GM19099 (cell line): ENCODE results near the gene EDIL3.

ENCODE experiments used
- POLR2A ChIP-seq: IDR thresholded peaks from 3 replicates; pipeline ENCODE4 v1.6.1; 2011; ENCODE audit warnings: low read depth; ENCODE audit not compliant: insufficient read length; ENCODE audit errors: extremely low read depth

The EDIL3 gene

DNA sequence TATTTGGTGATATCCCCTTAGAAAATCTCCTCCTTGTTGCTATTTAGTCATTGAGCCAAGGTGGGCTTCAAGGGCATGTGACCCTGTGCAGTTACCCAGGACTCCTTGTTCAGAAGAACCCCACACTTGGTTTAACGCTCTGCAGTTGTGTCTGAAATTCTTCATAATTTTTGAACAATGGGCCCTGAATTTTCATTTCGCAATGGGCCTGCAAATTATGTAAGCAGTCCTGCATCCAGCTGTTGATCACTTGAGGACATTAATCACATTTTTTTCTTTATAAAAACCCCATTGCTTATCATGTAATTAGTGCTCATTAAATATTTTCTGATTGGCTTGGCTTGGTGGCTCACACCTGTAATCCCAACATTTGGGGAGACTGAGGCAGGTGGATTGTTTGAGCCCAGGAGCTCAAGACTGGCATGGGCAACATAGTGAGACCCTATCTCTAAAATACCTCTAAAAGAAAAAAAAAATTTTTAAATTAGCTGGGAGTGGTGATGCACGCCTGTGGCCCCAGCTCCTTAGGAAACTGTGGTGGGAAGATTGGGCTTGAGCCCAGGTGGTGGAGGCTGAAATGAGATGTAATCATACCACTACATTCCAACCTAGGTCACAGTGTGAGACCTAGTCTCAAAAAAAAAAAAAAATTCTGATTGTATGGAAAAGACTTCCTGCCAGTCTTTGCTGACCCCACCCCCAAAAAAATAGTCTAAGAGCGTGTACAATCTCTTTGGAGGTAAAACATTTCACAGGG lies 469.8 kb downstream of the EDIL3 start:
- TF ChIP-seq POLR2A, result no peak

DNA sequence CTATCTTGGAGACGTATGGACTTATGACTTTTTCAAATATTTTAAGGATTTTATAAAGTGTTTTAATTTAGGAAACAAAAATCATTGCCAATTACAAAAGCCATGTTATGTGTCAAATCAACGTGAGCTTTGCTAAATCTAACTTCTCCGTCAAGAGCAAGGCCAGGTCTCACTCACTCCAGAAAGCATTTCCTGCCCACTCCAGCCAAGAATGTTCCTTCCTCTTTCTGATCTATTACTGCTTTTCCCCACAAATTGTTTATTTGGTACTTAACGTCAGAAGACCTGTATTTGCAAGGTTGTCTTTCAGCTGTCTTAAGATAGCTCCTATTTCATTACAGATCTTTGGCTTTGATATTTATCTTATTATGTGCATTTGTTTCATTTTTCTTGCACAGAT lies 470.5 kb downstream of the EDIL3 start:
- TF ChIP-seq POLR2A, result no peak

DNA sequence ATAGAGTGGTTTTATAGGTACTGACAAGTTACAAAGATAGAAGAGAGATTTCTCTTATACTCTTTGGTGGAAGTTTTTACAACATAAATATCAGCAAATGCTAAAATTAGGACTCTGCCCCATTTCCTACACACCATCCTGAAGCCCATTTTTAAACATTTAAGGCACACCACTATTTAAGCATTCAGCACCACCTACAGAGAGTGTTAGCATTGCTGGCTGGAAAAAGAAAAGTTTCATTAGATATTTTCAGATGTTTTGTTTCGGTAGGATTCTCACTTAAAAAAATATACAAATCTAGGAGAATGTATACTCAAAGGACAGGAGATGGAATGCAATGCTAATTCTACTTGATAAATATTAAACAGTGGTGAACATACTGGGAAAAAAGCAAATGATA lies 471.1 kb downstream of the EDIL3 start:
- TF ChIP-seq POLR2A, result no peak

DNA sequence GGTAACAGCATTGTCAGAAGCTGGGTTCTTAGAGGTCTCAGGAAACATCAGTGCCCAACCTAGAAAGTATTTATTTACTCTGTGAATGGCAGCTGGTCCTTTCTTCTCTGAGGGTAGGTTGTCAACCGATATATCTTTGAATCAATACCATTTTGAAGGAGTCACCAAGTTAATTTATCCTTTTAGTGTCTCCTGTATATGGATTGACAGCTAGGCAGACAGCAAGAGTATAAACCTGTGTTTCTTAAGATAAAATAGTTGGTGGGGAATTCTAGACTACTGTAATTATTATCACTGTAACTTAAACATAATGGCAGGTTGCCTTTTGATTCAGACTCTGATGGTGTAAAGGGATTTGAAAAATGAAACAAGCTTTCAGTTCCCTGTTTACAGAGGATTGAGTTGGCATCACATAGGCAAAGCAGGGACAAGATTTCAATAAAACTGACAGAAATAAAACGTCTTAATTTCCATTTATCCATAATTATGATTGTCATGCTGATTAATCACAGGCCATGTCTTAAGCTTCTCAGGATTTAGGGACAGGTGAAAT lies 473.2 kb downstream of the EDIL3 start:
- no peak for TF ChIP-seq POLR2A

DNA sequence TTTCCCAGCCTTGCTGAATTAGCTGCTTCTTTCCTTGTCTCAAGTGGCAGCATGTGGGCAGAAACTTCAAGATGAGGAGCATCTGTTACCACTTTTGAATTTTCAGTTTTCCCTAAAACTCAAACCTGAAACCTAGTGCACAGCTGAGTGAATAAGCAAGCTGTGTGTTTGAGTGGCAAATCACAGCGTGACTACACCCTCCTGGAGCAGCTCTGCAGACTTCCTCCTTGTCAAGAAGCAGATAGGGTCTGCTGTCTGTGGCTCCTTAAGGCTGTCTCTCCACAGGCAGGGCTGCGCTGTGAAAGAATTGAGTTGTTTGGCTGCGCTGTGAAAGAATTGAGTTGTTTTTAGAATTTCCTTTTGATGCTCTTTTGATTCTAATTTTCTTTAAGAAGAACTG lies 484.4 kb downstream of the EDIL3 start:
- no peak for TF ChIP-seq POLR2A

DNA sequence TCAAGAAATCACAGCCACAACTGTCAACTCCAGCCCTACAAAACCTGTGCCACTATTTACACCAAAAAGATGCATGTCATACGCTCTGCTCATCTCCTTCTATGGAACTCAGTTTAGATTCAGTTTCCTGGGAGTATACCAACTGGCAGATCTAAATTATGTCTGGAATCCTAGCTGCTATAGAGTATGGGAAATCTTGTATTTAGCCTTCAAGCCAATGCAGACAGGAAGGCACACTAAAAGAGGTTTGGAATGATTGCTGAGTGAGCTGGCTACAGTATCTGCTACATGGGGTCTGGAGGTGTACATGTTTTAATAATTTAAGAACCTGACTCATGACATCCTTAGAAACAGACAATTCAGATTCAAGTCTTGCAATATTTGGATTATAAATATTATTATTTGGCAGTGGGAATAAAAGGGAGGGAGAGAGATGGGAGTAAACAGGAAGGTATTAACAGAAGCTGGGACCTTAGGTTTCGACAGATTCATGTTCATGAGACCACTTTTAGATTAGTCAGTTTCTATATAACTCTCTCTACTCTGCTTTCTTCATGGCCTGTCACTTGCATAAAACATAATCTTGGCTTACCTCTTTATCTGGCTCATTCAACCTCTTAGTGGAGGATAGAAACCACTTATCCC lies 485.2 kb downstream of the EDIL3 start:
- TF ChIP-seq POLR2A, result no peak

DNA sequence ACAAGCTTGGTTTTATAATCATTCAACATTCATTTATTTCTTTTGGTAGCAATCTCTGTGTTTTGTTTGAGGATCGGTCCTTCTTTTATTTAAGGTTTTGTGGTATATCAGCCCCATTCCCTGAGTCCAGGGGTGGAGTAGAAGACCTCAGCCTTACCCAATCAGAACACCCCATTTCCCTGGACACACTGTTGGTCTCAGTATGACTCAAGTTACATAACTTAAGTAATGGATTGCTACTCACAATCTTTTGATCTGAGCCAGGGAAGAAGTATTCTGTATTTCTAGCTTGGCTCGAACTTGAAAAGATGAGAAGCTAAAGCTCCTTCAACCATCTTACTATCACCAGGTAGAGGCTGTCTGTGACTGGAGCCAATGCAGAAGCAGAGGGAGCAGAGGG lies 488.8 kb downstream of the EDIL3 start:
- no peak for TF ChIP-seq POLR2A

DNA sequence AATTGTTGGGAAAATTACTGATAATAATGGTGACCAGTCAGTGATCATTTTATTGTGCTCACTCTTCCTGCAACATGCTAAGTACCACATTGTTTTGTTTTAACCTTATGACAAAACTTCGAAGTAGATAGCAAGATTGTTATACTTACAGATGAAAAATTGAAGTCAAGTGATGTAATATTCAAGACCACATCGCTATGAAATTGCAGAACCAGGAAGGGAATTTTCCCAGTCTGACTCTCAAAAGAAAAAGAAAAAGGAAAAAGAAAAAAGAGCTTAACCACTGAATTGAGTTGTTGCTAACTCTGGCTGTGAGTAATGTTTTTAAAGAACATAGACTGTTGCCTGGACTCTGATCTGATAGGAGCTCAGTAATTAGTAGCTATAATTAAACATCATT lies 493.4 kb downstream of the EDIL3 start:
- TF ChIP-seq POLR2A, result no peak
